ENCODE measurements around the gene IGF2BP1.
"Not testable (repeated sequence)": the region's sequence is repeated elsewhere in the genome, so short reads cannot be mapped to it uniquely, and the experiment has no call there.

The IGF2BP1 gene

DNA sequence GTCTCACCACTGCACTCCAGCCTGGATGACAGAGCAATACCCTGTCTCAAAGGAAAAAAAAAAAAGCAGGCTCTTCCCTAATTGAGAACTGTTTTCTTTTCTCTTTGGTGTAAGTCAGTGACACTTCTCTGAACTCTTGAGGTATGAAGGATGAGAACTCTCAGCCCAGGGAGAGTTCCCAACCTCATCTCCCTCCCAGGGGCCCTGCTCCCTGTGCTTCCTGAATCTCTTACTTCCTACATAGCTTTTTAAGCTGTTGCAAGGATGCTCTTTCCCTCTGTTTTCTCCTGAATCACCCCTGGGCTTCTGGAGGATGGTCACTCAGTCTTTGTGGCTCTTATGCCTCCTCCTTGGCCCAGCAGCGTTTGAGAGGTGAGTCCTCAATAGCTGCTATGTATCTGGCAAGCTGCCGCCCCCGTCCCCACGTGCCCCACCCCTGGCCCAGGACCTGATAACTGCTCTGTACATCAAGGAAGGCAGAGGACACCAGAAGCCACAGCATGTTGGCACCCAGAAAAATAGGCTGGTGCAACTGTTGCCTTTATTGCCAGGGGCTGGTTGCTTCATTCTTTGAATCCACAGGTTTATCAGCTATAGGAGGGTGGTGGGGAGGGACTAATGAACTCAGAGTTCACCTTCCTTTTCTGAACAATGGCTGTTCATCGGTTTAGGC, 24.0 kb downstream of the IGF2BP1 start:
- DNase-seq: no peak

DNA sequence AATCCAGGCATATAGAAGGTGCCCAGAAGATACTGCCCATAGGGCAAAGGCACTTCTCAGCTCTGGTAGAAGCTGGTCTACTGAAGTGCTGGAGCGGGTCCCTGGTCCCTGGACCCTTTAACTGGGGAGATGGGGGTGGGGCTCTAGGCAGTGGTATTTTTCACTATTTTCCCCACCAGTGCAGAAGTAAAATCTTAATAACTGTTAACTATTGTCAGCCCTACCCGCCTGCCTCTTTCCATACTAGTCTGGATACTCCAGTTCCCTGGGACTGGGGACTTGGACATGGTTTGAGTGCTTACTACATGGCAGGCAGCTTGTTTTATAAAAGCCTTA, 24.6 kb downstream of the IGF2BP1 start:
- DNase-seq: no peak

DNA sequence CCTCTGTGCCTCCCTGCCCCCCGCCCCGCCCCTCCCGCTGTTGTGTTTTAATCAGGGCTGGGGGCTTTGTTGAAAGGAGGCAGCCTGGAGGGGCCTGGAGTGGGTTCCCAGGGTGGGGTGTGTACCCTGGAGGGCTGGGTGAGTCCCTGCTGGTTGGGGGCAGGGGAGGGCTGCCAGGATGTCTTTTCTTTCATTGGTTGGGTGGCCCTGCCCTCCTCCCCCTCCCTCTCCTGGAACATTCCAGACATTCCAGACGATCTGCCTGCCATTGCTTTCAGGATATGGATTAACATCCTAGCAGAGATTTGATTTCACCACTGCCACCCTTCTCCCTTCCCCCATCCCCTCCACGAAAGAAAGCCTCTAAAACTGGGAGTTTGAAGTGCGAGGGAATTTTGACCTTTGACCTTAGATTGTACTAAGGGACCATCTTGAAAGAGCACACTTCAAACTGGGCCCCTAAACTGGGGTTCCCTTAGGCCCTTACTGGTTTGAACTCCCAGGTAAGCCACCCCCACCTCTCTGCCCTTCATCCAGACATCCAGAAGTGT, 25.3 kb downstream of the IGF2BP1 start:
- no peak for DNase-seq

DNA sequence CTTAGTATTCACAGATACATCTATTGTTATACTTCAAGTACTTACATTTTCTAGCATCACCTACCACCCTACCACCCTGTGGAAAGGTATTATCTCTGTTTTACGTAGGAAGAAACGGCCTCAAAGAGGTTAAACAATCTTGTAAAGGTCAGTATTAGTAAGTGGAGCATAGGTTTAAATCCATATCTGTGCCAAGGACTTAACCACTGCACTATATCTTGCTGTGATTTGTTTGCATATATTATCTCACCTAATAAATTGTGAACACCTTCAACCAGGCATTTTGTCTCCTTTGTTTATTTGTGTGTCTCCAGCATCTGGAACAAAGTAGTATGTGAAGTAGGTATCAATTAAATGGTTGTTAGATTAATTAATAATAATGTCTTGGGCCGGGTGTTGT, 27.3 kb downstream of the IGF2BP1 start:
- DNase-seq: no peak

DNA sequence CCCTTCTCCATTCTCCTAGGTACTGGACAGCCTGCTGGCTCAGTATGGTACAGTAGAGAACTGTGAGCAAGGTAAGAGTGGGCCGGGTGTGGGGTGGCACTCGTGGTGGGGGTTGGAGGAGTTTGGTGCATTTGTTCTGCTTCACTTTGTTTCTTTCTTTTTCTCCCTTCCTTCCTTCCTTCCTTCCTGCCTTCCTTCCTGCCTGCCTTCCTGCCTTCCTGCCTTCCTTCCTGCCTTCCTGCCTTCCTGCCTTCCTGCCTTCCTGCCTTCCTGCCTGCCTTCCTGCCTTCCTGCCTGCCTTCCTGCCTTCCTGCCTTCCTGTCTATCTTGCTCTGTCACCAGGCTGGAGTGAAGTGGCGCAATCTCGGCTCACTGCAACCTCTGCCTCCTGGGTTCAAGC, 29.3 kb downstream of the IGF2BP1 start:
- DNase-seq: not testable (repeated sequence)

DNA sequence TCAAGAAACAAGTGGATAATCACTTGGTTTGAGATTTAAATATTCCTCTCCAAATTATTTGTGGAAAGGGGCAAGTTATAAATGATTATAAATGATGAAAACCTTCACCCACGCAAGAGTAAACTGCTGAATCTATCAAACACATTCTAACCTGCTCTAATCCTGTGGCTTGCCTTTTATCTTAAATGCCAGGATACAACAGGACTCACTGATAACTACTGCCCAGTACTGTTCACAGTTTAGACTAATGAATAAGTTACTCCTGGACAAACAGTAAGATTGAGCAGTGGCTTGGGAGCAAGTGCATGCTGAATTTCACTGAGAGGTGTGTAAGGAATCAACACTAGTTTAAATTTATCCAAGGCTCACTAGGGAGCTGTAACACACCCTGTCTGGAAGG, 31.1 kb downstream of the IGF2BP1 start:
- no peak for DNase-seq

DNA sequence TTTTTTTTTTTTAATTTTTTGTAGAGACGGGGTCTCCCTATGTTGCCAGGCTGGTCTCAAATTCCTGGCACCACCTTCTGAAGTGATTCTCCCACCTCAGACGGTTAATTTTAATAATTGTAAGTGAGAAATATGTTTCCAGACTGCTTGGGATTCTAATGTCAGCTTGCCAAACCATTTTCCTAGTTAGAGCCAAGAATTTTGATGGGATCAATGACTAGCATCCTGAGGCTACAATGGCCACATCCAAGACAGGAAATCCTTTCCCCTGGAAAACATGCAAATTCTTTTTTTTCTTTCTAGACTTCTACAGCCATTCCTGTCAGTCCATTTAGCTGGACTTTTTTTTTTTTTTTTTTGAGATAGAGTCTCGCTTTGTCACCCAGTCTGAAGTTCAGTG, 32.6 kb downstream of the IGF2BP1 start:
- DNase-seq: no peak

DNA sequence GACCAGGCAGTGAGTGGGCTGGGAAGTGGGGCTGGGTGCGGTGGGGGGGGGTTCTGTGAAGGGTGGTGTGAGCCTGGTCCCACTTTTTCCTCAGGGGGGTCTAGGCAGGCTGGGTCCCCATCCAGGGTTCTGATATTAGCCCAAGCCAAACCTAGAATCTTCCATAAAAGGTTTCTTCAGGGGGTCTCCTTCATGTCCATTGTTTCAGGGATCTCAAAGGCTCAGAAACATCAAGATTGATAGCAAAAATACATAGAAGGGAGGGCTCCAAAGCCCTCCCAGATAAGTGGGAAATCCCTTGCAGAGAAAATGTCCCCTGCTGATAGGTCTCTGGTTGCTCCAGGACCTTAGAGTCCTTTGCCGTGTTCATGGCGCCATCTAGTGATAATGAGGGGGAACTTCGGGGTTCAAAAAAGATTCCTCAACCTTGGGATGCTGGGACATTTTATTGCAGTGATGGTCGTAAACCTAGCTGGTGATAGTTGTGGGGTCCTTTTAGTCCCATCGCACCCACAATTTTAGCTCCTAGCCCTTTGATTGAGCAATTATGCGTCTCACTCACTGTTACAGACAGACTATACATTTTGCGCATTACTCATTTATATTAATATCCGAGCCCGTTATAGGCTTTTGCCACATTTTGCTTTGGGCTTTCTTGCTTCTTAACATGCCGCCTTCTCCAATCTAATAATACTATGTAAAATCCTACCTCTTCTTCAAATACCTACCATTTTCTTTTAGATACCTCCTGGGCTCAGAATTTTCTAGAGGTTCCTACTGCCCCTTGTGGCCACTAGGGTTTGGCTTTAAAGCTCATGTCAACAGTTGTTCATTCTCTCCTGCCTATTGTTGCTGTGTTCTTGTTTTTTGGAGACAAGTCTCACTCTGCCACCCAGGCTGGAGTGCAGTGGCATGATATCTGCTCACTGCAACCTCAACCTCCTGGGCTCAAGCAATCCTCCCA, 35.1 kb downstream of the IGF2BP1 start:
- peak; percentile 37 to 59 for DNase-seq

DNA sequence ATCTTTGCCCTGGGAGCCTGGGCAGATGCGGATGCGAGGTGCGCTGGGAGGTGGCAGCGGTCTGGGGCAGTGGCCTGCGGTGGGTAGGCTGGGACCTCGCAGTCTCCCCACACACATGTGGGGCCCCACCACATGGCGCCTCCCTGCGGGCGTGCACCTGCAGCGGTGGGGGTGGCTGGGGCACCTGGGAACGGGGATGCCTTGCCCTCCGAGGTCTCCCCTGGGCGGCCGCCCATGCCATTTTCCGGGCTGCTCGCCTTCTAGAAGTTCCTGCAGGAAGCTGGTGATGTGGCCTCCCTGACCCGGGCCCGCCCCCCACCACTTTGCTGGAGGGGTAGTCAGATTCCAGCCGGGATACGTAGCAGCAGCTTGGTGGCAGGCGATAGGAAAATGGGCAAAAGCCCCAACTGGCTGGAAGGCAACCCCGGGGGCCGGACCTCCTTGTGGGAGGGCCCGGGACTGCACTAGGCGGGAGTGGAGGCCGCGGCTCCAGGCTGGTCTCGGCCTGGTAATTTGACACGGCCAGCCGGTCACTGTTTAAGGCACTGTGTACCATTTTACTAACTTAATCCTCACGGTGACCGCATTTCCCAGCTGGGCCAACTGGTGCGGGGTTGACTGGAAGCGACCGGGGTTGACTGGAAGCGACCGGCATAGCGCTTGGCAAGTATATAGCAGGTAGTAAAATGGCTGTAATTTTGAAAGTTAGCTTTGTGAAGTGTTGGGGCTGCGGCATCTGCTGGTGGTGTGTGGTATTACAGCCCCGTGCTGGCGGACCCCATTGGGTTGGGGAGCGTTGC, 38.5 kb downstream of the IGF2BP1 start:
- DNase-seq: peak in 1 of 2 donors; percentile 24

DNA sequence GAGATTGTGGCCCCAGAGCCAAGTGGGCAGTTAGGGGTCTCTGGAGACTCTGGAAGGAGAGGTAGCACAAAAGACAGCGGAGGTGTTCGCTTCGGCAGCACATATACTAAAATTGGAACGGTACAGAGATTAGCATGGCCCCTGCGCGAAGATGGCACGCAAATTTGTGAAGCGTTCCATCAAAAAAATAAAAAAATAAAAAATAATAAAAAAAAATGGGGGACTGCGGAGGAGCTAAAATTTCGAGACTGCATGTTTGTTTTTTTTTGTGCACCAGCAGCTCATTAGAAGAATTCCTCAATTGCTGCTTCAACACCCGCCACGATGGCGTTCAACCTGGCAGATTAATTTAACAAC, 39.1 kb downstream of the IGF2BP1 start:
- DNase-seq: no peak

DNA sequence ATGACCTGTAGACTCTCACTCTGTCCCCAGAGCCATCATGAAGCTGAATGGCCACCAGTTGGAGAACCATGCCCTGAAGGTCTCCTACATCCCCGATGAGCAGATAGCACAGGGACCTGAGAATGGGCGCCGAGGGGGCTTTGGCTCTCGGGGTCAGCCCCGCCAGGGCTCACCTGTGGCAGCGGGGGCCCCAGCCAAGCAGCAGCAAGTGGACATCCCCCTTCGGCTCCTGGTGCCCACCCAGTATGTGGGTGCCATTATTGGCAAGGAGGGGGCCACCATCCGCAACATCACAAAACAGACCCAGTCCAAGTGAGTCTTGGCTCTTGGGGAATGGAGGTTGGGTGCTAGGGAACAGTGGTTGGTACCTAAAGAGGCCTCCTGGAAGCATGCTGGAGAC, 41.0 kb downstream of the IGF2BP1 start:
- DNase-seq: no peak

DNA sequence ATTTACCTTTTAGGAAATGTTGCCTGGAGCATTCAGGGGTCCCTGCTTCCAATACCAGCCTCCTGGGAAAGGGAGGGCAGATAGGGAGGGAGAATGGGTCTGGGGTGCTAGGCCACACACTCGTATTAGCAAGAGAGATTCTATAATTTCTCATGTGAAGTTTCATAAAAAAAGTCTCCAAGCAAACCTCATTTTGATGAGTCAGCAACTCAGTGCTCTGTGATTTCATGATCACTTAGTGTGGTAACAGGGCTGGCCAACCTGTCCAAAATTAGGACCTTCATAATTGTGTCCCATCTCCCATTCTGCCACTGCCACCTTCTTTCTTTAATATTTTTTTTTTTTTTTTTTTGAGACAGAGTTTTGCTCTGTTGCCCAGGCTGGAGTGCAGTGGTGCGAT, 41.4 kb downstream of the IGF2BP1 start:
- DNase-seq: no peak

DNA sequence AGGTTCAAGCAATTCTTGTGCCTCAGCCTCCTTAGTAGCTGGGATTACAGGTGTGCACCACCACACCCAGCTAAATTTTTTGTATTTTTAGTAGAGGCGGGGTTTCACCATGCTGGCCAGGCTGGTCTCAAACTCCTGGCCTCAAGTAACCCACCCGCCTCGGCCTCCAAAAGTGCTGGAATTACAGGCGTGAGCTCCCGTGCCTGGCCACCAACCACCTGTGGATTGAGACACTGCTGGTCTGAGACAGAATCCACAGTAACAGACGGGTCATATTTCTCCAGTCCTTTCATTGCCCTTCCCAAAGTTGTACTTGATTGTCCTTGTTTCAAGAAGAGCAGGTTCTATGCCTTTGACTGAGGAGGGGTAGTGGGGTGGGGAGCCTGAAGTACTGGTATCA, 42.3 kb downstream of the IGF2BP1 start:
- not testable (repeated sequence) for DNase-seq

DNA sequence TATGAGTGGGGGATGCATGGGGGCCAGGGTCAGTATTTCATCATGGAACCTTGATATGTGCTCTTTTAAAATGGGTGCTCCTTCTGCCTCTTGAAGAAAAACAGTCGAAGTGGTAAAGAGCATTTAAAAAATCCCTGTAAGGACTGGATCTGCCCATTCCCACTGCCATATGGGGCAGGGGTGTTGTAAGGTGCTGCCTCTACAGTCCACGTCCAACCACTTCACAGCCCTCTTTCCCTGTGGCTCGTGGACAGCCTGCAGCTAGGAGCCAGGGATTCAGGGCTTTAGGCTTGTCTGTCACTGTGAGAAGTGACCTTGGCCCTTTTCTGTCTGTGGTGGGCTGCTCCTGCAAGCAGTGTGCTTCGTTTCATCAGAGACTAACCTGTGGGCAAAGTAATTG, 44.3 kb downstream of the IGF2BP1 start:
- no peak for DNase-seq

DNA sequence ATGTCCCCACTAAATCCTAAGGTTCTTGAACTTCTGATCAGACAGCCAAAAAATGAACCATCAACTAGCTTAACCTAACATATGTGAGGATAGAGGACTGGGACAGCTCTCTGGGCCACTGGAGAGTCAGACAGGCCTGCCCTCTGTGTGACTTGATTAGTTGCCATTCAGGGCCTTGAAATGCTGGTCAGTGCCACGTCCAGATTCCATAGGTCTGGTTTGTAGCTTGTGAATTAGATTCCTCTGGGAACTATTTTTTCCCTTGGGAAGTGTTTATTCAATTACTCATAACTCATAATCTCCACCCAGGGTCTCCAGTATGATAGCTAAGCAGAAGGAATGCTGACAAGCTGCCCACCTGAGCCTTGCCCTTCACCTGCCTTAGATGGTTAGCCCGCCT, 48.2 kb downstream of the IGF2BP1 start:
- DNase-seq: no peak

DNA sequence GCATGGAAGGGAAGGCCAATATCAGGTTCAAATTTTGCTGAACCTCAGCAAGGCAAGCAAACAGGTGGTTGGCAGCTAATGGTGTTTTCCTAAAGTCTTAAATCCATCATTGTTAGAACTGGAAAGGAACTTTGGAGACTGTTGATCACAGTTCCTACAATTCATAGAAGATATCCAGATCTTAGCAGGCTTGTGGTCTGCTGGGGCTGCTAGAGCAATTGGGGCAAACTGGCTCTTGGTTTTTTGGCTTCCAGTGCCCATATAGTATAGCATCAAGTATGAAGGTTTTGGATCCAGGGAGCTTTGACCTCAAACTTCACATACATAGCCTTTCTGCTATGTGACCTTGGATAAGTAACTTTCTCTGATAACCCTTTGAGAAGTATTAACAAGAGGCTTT, 49.7 kb downstream of the IGF2BP1 start:
- DNase-seq: no peak

DNA sequence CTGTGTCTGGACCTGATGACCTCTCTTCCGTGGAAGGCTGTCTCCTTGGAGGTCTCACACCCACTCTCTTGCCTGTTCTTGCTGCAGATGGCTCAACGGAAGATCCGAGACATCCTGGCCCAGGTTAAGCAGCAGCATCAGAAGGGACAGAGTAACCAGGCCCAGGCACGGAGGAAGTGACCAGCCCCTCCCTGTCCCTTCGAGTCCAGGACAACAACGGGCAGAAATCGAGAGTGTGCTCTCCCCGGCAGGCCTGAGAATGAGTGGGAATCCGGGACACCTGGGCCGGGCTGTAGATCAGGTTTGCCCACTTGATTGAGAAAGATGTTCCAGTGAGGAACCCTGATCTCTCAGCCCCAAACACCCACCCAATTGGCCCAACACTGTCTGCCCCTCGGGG, 52.1 kb downstream of the IGF2BP1 start:
- DNase-seq: no peak

DNA sequence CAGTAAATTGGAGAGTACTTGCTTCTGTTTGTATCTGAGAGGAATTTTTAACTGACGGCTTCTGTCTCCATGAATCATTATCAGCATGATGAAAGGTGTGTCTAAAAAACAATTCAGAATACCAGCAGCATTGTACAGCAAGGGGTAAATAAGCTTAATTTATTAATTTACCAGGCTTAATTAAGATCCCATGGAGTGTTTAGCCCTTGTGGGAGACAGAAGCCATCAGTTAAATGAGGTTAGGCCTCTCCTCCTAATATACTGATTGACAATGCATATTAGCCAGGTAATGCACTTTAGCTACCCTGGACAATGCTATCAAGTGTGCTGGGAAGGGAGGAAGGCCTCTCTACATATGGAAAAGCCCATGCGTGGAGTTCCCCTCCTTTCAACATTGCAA, 53.4 kb downstream of the IGF2BP1 start:
- no peak for DNase-seq

DNA sequence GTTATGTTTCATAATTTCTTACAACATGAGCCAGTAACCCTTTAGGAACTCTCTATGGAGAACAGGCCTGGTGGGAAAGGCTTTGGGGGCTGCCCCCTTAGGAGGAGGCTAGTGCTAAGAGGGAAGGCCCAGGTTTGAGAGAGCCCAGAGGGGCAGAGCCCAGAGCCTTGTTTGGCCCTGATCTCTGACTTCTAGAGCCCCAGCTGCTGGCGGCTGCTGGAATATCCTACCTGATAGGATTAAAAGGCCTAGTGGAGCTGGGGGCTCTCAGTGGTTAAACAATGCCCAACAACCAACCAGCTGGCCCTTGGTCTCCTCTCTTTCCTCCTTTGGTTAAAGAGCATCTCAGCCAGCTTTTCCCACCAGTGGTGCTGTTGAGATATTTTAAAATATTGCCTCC, 54.1 kb downstream of the IGF2BP1 start:
- no peak for DNase-seq

DNA sequence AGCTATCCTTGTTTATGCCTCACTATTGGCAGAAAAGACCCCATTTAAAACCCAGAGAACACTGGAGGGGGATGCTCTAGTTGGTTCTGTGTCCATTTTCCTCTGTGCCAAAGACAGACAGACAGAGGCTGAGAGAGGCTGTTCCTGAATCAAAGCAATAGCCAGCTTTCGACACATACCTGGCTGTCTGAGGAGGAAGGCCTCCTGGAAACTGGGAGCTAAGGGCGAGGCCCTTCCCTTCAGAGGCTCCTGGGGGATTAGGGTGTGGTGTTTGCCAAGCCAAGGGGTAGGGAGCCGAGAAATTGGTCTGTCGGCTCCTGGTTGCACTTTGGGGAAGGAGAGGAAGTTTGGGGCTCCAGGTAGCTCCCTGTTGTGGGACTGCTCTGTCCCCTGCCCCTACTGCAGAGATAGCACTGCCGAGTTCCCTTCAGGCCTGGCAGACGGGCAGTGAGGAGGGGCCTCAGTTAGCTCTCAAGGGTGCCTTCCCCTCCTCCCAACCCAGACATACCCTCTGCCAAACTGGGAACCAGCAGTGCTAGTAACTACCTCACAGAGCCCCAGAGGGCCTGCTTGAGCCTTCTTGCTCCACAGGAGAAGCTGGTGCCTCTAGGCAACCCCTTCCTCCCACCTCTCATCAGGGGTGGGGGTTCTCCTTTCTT, 56.1 kb downstream of the IGF2BP1 start:
- DNase-seq: no peak

DNA sequence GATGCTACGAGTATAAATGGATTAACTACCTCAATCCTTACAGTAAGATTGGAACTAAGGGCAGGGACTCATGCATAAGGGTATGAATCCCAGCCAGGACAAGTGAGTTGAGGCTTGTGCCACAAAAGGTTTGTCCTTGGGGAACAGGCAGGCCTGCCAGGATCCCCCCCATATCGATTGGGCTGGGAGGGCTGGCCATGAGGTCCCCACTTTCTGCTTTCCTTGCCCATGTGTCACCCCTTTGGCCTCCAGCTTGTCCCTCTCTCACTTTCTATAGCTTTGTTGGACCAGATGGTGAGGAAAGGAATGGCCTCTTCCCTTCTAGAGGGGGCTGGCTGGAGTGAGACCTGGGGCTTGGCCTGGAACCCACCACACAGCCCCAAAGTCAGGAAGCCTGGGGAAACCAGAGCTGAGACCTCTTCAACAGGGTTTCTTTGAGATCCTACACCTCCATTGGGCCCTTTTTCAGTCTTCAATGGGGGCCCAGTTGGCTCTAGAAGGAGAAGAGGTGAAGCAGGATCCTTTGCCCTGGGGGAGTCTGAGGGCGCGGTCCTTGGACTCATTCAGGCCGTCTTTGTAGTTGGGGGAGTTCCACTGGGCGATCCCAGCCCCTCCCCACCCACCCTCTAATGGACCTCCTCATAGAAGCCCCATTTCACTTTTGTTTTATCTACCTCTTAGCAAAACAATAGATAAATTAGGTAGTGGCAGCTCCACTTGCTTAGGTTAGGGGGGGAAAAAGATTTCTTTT, 57.3 kb downstream of the IGF2BP1 start:
- no peak for DNase-seq

Data from CD4-positive, alpha-beta T cell treated with Interferon alpha-2 for 1 hour (primary cell).